Panc1 (cell line): ENCODE measurements around the gene TRAK2. TPM values are rescaled to one million over a fixed set of nuclear protein-coding genes. Genes with fewer than 3 reads are reported as not detected.

Source experiments
- ATAC-seq: fragments of 200-7000 bp; cut with Tn5 transposase; 2 replicates; pipeline ENCODE4 v1.9.1; 2020; ENCODE audit warnings: mild to moderate bottlenecking, moderate library complexity
- BruUV-seq: library from RNA; stranded (reverse); fragments of 400-500 nt; replicated peaks from 2 replicates; lab custom pipeline; 2021; lab: Mats Ljungman, UMichigan
- CTCF ChIA-PET: fragments of 300-600 bp; sonication (Branson Sonifier 250); formaldehyde crosslinking; loops from one replicate; lab custom pipeline; 2022; ENCODE audit warnings: antibody characterized with exemption; lab: Charles Lee
- POLR2A ChIA-PET: fragments of 300-600 bp; sonication (Branson Sonifier 250); formaldehyde crosslinking; loops from one replicate; lab custom pipeline; 2022; ENCODE audit warnings: antibody characterized with exemption; lab: Charles Lee
- DNase-seq: peaks from one replicate; pipeline ENCODE4 v3.0.0-alpha.2; 2010; ENCODE audit warnings: low read depth, low spot score
- H3K27ac ChIP-seq: 2 replicates; pipeline ENCODE4 v1.5.1; 2011; ENCODE audit warnings: mild to moderate bottlenecking, low read length, inconsistent platforms
- H3K27me3 ChIP-seq: fragments of 200-500 bp; sonication (Bioruptor generic); 2 replicates; pipeline ENCODE4 v1.6.0; 2014; ENCODE audit warnings: low read length, inconsistent platforms; ENCODE audit not compliant: control insufficient read depth, insufficient read depth
- H3K36me3 ChIP-seq: fragments of 200-500 bp; sonication (Bioruptor generic); 2 replicates; pipeline ENCODE4 v1.5.1; 2014; ENCODE audit warnings: inconsistent platforms, mild to moderate bottlenecking, low read length, moderate library complexity; ENCODE audit not compliant: control insufficient read depth, insufficient read depth
- H3K4me1 ChIP-seq: 2 replicates; pipeline ENCODE4 v1.5.1; 2011; ENCODE audit warnings: inconsistent platforms, mild to moderate bottlenecking, low read length, moderate library complexity; ENCODE audit not compliant: control insufficient read depth, insufficient read depth
- H3K4me3 ChIP-seq, 2 experiments: 2 replicates each; pipeline ENCODE4 v1.5.1; 2011 to 2012; ENCODE audit warnings: low read depth in 2 of 2, low read length in 2 of 2, mild to moderate bottlenecking in 2 of 2, inconsistent platforms in 1 of 2, moderate library complexity in 1 of 2
- H3K9me3 ChIP-seq: fragments of 200-500 bp; sonication (Bioruptor generic); 2 replicates; pipeline ENCODE4 v1.5.1; 2014; ENCODE audit warnings: low read depth, mild to moderate bottlenecking, inconsistent platforms, low read length, moderate library complexity; ENCODE audit not compliant: control insufficient read depth, insufficient read depth
- CTCF ChIP-seq: fragments of 450-650 bp; IDR thresholded peaks from 2 replicates; pipeline ENCODE4 v1.5.1; 2017; ENCODE audit warnings: mild to moderate bottlenecking
- POLR2AphosphoS5 ChIP-seq: IDR thresholded peaks from 2 replicates; pipeline ENCODE4 v1.6.1; 2012; ENCODE audit warnings: mild to moderate bottlenecking, low read depth, low read length, moderate library complexity
- REST ChIP-seq, 2 experiments: IDR thresholded peaks; 2 replicates each; pipeline ENCODE4 v1.6.1; 2011 to 2012; ENCODE audit warnings: low read depth in 2 of 2, control low read depth in 1 of 2, low read length in 1 of 2, mild to moderate bottlenecking in 1 of 2, moderate library complexity in 1 of 2; ENCODE audit not compliant: insufficient read depth in 1 of 2
- SIN3A ChIP-seq: IDR thresholded peaks from 2 replicates; pipeline ENCODE4 v1.6.1; 2012; ENCODE audit warnings: low read depth, mild to moderate bottlenecking, low read length, moderate library complexity, borderline replicate concordance; ENCODE audit not compliant: insufficient read depth
- TCF7L2 ChIP-seq: IDR thresholded peaks from 2 replicates; pipeline ENCODE4 v1.6.1; 2011; ENCODE audit warnings: mild to moderate bottlenecking, low read depth, low read length, inconsistent platforms
- in situ Hi-C: cut with HindIII; loops from 2 replicates; pipeline ENCODE4 v1.10.0; 2016; ENCODE audit warnings: low sequenced_read_pairs, low pct_unique_long_range_greater_than_20kb
- intact Hi-C: fragments of 100-400 bp; cut with micrococcal nuclease; formaldehyde crosslinking; loops from one replicate; pipeline ENCODE4 v1.10.0; 2022; ENCODE audit not compliant: unreplicated experiment
- total RNA-seq: library from RNA; stranded (reverse); gene quantifications from one replicate; pipeline ENCODE4 v1.2.1, GENCODE V29; 2021; ENCODE audit not compliant: unreplicated experiment

The TRAK2 gene
- total RNA-seq, 1 experiment from 2014 or later = 35.7 TPM

DNA sequence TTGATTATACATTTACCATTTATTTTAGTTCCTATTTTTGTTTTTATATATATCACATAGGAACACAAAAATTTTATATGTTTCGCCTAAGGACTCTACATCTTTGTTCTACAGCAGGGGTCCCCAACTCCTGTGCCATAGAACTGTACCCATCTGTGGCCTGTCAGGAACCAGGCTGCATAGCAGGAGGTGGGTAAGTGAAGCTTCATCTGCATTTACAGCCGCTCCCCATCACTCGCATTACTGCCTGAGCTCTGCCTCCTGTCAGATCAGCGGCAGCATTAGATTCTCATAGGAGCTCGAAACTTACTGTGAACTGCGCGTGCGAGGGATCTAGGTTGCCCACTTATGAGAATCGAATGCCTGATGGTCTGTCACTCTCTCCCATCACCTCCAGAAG lies 25.3 kb downstream of the TRAK2 start:
- no peak for TF ChIP-seq CTCF
- TF ChIP-seq REST (IDR thresholded peaks at IDR 0.05; ENCODE audit: insufficient read depth in 1 of 2, low read depth in 2 of 2, low read length in 1 of 2) = no peak
- TF ChIP-seq POLR2AphosphoS5 = no peak
- in situ Hi-C loops = no loop called here

GRCh38 chr2:201420442-201421113 lies 30.7 kb downstream of the TRAK2 start:
- DNase-seq = no peak
- Histone ChIP-seq H3K36me3 (no peaks in the 10 kb centered on the region), H3K9me3 (no peaks in the 10 kb centered on the region), H3K4me3 (no peak overlapping the region), H3K27ac (no peak overlapping the region), H3K27me3 (no peaks in the 10 kb centered on the region), H3K4me1 (no peaks in the 10 kb centered on the region)
- CTCF ChIA-PET = no interaction called here
- BruUV-seq = no TSS peak
- in situ Hi-C loops (no loop called here), intact Hi-C loops (no loop called here)
- no peak for ATAC-seq
- no peak for TF ChIP-seq TCF7L2
- TF ChIP-seq REST (IDR thresholded peaks at IDR 0.05; ENCODE audit: insufficient read depth in 1 of 2, low read depth in 2 of 2, low read length in 1 of 2) = no peak
- no peak for TF ChIP-seq POLR2AphosphoS5
- TF ChIP-seq SIN3A = no peak
- no peak for TF ChIP-seq CTCF
- POLR2A ChIA-PET = no interaction called here

More for the DNA sequence above, 25.3 kb downstream of the TRAK2 start:
- CTCF ChIA-PET = interaction anchor here (0.5 kb wide), 1 partner anchor 345 kb away, joined by 3 read pairs; no protein-coding TSS in a partner anchor
- no peak overlapping the region for H3K27ac ChIP-seq
- no TSS peak for BruUV-seq
- intact Hi-C loops = no loop called here
- no peaks in the 10 kb centered on the region for H3K9me3 ChIP-seq
- H3K4me1 ChIP-seq = no peaks in the 10 kb centered on the region
- H3K36me3 ChIP-seq = no peaks in the 10 kb centered on the region
- H3K27me3 ChIP-seq = no peaks in the 10 kb centered on the region
- no peak for ATAC-seq
- POLR2A ChIA-PET = no interaction called here
- DNase-seq = no peak
- H3K4me3 ChIP-seq = no peak overlapping the region
